Stimulated activated CD8-positive, alpha-beta memory T cell treated with anti-CD3 and anti-CD28 coated beads, Interleukin-4, amount 100 ng/mL, for 24 hours (primary cell): ENCODE data around the gene PRAMEF2.
"Not testable (repeated sequence)": the region's sequence is repeated elsewhere in the genome, so short reads cannot be mapped to it uniquely, and the experiment has no call there.

Source experiments
- DNase-seq: peaks from one replicate; pipeline ENCODE4 v3.0.0-alpha.2; 2020; ENCODE audit warnings: low read depth

PRAMEF2 gene

GRCh38 chr1:12856786-12857185 lies at the start of gene PRAMEF2:
PRAMEF2 (plus strand) TSS chr1:12857086; CDS start chr1:12859010, 1,924 bp downstream.
- DNase-seq, result not testable (repeated sequence)

DNA sequence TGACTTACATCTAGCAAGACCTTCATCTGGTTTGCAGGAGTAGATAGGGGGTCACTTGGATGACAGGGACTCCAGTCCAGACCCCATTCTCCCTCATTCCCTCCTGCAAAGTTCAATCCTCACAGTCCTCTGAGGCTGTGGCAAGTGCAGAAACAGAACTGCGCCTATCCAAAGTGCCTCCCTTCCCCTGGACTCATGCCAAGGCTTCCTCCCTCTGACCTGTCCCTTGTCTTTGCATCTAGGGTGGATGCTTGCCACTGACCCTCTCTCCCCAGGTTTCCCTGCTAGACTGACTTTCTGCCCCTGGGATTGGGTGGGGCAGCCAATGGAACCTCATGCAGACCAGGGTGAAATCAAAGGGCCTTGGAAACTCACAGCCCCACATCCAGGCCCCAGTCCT lies 47.0 kb upstream of the PRAMEF2 start:
- DNase-seq, result no peak

DNA sequence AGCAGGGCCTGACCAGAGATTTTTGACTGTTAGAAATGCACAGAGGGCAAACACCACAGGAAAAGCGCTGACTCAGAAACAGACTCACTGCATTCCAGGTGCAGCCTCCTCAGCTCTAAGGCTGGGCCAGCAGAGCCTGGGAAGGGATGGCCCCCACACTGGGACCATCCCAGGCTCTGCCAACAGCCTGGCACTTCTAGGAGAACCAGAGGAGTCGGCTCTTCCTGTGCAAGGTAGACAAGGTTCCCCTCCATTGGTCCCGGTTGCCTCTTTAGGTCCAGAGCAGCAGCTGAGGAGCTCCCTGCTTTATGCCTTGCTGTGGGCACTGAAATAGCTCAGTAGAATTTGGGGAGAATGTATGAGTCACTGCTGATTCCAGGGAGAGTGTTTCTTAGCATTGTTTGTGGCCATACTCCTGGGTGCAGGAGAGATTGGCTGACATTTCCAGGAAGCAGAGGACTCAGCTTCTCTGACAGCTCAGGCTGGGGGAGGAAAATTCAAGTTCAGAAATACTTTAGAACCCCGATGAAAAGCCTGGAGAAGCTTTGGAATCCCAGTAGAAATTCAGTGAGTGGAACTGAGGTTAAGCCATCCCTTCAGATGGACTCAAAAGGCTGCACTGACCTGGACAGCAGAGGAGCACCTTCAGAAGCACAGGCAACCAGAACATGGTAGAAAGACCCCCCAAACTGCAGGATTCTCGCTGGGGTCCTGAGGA lies 46.0 kb upstream of the PRAMEF2 start:
- no peak for DNase-seq

DNA sequence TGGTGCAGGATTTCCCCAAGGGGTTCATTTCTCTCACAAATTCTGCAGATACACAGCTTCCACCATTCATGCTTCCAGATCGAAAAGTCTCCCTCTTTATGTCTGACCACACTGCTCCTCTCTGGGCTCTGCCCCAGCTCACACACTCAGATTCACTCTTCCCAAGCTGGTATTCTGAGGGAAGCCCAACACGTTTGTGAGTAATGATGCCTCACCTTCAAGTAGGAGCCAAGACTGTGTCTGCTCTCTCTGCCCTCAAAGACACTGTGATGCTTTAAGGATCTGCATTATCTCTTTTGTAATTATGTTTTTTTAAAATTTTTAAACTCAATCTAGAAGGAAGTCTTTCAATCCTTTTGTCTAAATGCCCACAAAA lies 45.5 kb upstream of the PRAMEF2 start:
- DNase-seq, result no peak

DNA sequence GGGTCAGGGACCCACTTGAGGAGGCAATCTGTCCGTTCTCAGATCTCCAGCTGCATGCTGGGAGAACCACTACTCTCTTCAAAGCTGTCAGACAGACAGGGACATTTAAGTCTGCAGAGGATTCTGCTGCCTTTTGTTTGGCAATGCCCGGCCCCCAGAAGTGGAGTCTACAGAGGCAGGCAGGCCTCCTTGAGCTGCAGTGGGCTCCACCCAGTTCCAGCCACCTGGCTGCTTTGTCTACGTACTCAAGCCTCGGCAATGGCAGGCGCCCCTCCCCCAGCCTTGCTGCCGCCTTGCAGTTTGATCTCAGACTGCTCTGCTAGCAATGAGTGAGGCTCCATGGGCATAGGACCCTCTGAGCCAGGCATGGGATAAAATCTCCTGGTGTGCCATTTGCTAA lies 37.8 kb upstream of the PRAMEF2 start:
- not testable (repeated sequence) for DNase-seq

- not testable (repeated sequence) for DNase-seq
These were observed 25.6 kb upstream of the PRAMEF2 start, which contains the start of gene PRAMEF11 for GRCh38 chr1:12831310-12831709. PRAMEF11 (minus strand) TSS chr1:12831410; CDS start chr1:12828789, 2,621 bp downstream.

DNA sequence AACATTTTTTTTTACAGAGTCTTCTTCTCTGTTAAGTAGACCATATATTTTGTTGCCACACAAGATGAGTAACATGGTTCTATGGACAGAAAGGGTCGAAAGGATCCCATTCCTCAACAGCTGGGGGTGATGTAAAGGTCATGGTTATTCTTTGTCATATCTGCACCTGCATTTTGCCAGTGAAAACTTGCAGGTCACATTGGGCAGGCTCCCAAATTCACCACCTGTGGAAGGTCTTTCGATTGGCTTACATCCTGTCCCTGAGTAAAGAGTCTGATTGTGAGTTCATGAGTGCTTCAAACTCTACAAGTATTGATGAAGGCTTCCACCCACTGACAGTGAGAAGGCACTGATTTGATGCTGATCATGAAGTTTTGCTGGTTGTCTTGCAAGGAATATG lies 23.6 kb upstream of the PRAMEF2 start:
- not testable (repeated sequence) for DNase-seq

GRCh38 chr1:12848620-12849019 lies 8.3 kb upstream of the PRAMEF2 start, which contains the start of gene HNRNPCL1:
HNRNPCL1 (minus strand) TSS chr1:12848720; CDS start chr1:12848289, 431 bp downstream.
- DNase-seq, result not testable (repeated sequence)

DNA sequence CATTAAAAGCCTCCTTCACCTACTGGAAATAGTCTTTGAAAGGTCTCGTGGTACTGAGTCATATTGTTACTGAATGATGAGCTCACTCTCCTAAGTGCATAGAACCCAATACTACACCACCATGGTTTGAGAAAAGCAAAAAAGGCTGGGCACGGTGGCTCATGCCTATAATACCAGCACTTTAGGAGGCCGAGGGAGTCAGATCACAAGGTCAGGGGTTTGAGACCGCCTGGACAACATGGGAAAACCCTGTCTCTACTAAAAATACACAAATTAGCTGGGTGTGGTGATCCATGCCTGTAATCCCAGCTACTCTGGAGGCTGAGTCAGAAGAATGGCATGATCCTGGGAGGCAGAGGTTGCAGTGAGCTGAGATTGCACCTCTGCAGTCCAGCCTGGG lies 5.1 kb upstream of the PRAMEF2 start:
- DNase-seq, result no peak

DNA sequence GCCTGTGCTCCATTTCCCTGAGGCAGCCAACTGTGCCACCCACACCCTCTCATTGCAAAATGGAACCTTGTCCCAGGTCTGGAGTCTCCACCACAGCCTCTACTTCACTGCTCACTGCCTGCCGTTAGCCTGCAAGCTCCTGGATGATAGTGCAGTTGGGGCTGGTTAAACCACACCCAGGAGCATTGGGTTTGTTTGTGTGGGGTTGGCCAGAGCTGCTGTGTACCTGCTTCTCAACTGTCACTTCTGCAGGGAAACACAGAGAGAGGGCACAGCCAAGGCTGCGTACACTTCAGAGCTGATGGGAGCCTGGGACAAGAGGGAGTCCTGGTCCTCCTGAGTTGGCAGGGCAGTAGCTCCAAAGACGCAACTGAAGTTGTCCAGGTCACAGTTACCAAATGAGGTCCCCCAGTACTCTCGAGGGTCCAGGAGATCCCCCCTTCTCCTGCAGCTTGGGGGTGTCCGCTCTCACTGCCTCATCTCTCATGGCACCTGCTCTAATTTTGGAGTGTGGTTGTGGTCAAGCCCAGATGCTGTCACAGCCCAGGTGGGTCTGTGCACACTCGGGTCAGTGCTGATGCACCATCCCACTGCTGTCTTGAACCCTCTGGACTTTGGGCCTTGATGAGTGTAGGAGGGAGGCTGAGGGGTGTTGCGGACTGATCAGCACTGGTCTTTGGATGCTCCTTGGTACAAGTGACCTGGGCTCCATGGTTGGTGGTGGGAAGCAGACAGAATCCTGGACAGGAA lies 6.4 kb downstream of the PRAMEF2 start:
- DNase-seq, result not testable (repeated sequence)

DNA sequence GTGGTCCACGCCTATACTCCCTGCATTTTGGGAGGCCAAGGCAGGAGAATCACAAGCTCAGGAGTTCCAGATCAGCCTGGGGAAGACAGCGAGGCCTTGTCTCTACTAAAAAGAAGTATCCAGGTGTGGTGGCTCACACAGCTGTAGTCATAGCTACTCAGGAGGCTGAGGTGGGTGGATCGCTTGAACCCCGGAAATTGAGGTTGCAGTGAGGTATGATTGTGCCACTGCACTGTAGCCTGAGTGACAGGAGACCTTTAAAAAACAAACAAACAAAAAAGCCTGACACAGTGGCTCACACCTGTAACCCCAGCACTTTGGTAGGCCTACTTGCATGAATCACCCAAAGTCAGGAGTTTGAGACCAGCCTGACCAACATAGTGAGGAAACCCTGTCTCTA lies 21.6 kb downstream of the PRAMEF2 start:
- not testable (repeated sequence) for DNase-seq

- DNase-seq, result not testable (repeated sequence)
These were observed 29.2 kb downstream of the PRAMEF2 start, which contains the start of gene PRAMEF4 for GRCh38 chr1:12886101-12886500. PRAMEF4 (minus strand) TSS chr1:12886201; CDS start chr1:12883394, 2,807 bp downstream.

DNA sequence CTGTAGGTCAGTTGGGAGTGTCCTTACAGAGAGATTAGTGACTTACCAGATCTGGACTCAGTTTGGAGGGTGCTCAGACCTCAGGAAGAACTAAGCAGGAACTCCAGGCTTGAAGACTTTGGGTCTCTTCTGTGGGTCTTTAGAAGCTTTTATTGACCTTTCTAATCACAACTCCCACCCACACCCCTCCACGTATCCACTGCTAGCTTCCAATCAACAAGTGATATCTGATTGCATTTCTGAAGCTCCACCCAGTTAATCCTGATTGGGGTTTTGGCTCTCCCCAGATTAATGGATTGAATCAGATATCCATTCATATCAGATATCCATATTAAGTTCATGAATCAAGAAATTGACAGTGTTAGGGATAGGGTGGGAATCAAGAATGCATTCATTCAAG lies 41.3 kb downstream of the PRAMEF2 start, which contains the start of gene PRAMEF10:
TSS of gene PRAMEF10 (minus strand) at position 101 of the 400 bp plus-strand sequence. CDS start 2,423 bp downstream, outside the sequence.
- DNase-seq, result not testable (repeated sequence)

DNA sequence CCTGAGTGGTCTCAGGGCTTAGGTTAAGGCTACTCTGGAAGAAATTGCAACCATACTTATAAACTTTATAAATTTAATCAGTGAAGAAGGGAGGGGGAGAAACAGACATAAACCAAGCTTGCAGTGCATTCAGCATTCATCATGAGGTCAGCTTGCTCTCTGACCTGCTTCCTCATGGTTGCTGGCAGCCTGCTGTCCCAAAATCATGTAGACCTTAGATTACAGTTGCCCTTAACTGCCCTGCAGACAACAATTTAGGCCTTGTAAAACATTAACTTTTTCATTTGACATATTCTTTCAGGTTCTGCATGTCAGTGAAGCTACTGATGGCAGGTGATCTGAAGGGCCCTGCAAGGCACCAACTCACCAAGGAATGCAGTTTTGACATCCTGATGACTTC lies 42.3 kb downstream of the PRAMEF2 start:
- not testable (repeated sequence) for DNase-seq

DNA sequence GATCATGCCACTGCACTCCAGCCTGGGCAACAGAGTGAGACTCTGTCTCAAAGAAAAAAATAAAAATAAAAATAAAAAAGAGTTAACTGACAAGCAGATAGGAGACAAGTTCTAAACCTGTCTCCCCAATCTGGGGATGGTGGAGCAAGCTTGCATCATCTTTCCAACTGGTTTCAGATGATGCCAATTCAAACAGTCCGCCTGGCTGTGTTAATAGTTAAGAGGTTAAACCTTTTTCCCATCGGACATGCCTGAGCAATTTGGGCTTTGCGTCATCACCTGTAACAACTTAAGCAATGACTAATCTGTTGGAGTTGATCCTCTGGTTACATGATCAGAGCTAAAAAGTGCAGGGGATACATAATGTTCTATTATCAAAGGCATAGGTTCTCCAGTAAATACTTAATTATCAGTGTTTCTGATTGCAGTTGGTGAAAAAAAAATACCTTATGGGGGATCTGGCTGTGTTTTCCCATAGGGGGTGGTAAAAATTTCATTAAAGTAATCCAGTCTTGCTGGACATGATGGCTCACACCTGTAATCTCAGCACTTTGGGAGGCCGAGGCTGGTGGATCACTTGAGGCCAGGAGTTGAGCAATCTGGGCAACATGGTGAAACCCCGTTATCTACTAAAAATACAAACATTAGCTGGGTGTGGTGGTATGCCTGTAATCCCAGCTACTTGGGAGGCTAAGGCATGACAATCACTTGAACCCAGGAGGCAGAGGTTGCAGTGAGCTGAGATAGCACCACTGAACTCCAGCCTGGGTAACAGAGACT lies 47.1 kb downstream of the PRAMEF2 start:
- not testable (repeated sequence) for DNase-seq
